RKO (cell line): ENCODE results near the gene GRIK3.
"Not testable (repeated sequence)": the region's sequence is repeated elsewhere in the genome, so short reads cannot be mapped to it uniquely, and the experiment has no call there.

ENCODE experiments used
- DNase-seq: peaks from one replicate; pipeline ENCODE4 v3.0.0-alpha.2; 2016; ENCODE audit warnings: low spot score

The GRIK3 gene

GRCh38 chr1:36784147-36784859 lies 250.0 kb downstream of the GRIK3 start:
- DNase-seq, result no peak

GRCh38 chr1:36783475-36783874 lies 250.8 kb downstream of the GRIK3 start:
- no peak for DNase-seq

GRCh38 chr1:36782785-36783184 lies 251.5 kb downstream of the GRIK3 start:
- no peak for DNase-seq

- no peak for DNase-seq
Observed at GRCh38 chr1:36782085-36782484, 252.2 kb downstream of the GRIK3 start.

GRCh38 chr1:36781098-36781497 lies 253.2 kb downstream of the GRIK3 start:
- DNase-seq, result no peak

- no peak for DNase-seq
Observed at GRCh38 chr1:36778740-36779139, 255.6 kb downstream of the GRIK3 start.

- no peak for DNase-seq
Observed at GRCh38 chr1:36776948-36777831, 257.1 kb downstream of the GRIK3 start.

GRCh38 chr1:36776256-36776655 lies 258.1 kb downstream of the GRIK3 start:
- no peak for DNase-seq

- DNase-seq, result no peak
Observed at GRCh38 chr1:36775716-36776115, 258.6 kb downstream of the GRIK3 start.

- DNase-seq, result no peak
Observed at GRCh38 chr1:36773827-36774541, 260.3 kb downstream of the GRIK3 start.

- DNase-seq, result no peak
Observed at GRCh38 chr1:36772647-36773495, 261.4 kb downstream of the GRIK3 start.

GRCh38 chr1:36771660-36772284 lies 262.5 kb downstream of the GRIK3 start:
- DNase-seq, result no peak

GRCh38 chr1:36771240-36771639 lies 263.1 kb downstream of the GRIK3 start:
- DNase-seq, result no peak

GRCh38 chr1:36769886-36770830 lies 264.2 kb downstream of the GRIK3 start:
- DNase-seq, result no peak

GRCh38 chr1:36768486-36769178 lies 265.7 kb downstream of the GRIK3 start:
- DNase-seq, result no peak

GRCh38 chr1:36767429-36767828 lies 266.9 kb downstream of the GRIK3 start:
- DNase-seq, result not testable (repeated sequence)

- no peak for DNase-seq
Observed at GRCh38 chr1:36766481-36766880, 267.8 kb downstream of the GRIK3 start.

- no peak for DNase-seq
Observed at GRCh38 chr1:36765785-36766300, 268.5 kb downstream of the GRIK3 start.

- no peak for DNase-seq
Observed at GRCh38 chr1:36764798-36765197, 269.5 kb downstream of the GRIK3 start.
